Measurements from ENCODE around the gene GNAO1.

DNA sequence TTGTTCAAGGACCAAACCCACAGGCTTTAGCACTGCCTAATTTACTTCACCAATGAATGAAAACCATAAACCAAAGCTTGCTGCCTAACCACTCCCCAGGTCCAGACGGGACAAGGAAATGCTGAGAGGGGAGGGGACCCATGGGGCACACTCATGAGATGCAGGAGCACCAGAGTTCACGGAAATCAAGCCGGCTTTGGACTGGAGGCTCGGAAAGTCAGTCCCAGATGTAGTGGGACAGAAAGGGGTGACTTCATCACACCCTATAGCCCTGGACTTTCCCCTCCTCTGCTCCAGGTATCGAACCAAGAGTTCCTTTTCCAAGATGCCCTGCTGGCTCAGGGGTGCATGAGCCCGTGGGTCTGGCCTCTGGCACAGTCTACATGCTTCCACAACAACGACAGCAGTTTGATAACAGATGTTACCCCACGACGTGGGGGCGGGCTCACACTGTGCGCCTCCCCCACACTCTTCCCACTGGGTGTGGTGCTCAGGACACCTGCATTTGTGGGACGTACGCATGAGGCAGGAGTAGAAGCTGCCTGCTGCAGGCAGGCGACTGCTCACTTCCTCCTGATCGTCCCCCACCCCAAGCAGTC lies 170.9 kb downstream of the GNAO1 start:
- TF ChIP-seq CEBPB (IDR thresholded peaks at IDR 0.05; ENCODE audit: borderline replicate concordance, low read depth, low read length) (no peak), THAP7 (CRISPR knock-in tag; IDR thresholded peaks at IDR 0.05) (no peak), TBP (CRISPR knock-in tag; IDR thresholded peaks at IDR 0.05) (no peak), ZNF841 (CRISPR knock-in tag; IDR thresholded peaks at IDR 0.05; ENCODE audit: borderline replicate concordance) (no peak), POLR2A (IDR thresholded peaks at IDR 0.05; ENCODE audit: insufficient read depth in 1 of 2, low read depth in 2 of 2, low read length in 2 of 2) (no peak), ASH2L (IDR thresholded peaks at IDR 0.05; ENCODE audit: insufficient read length, low read depth, low read length) (no peak), RNF219 (CRISPR knock-in tag; IDR thresholded peaks at IDR 0.05) (no peak), ZNF451 (CRISPR knock-in tag; IDR thresholded peaks at IDR 0.05) (no peak), CTCF (CRISPR knock-in tag; IDR thresholded peaks at IDR 0.05) (no peak)
- TF ChIP-seq, protein P1, sequence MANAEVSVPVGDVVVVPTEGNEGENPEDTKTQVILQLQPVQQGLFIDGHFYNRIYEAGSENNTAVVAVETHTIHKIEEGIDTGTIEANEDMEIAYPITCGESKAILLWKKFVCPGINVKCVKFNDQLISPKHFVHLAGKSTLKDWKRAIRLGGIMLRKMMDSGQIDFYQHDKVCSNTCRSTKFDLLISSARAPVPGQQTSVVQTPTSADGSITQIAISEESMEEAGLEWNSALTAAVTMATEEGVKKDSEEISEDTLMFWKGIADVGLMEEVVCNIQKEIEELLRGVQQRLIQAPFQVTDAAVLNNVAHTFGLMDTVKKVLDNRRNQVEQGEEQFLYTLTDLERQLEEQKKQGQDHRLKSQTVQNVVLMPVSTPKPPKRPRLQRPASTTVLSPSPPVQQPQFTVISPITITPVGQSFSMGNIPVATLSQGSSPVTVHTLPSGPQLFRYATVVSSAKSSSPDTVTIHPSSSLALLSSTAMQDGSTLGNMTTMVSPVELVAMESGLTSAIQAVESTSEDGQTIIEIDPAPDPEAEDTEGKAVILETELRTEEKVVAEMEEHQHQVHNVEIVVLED (CRISPR knock-in tag; IDR thresholded peaks at IDR 0.05; ENCODE audit: borderline replicate concordance), result no peak

Measured in HepG2 (cell line).